HG03439 (cell line): ENCODE results near the gene PGM5.
A peak's percentile ranks its signal among the peaks of the same experiment; 100 is the strongest.

Experiments
- ATAC-seq: cut with Tn5 transposase; IDR thresholded peaks from one replicate; pipeline ENCODE4 v1.9.1; 2021; ENCODE audit warnings: mild to moderate bottlenecking, moderate library complexity; ENCODE audit not compliant: unreplicated experiment

PGM5 gene

GRCh38 chr9:68532131-68532530 lies 175.7 kb downstream of the PGM5 start:
- no peak for ATAC-seq

GRCh38 chr9:68533678-68534077 lies 177.3 kb downstream of the PGM5 start:
- ATAC-seq = no peak

- no peak for ATAC-seq
Measured at GRCh38 chr9:68536876-68537615, 180.6 kb downstream of the PGM5 start.

GRCh38 chr9:68537616-68537880 lies 181.1 kb downstream of the PGM5 start:
- ATAC-seq = no peak

- no peak for ATAC-seq
Measured at GRCh38 chr9:68538200-68538599, 181.8 kb downstream of the PGM5 start.

GRCh38 chr9:68540712-68541535 lies 184.5 kb downstream of the PGM5 start, which contains the start of gene TMEM252:
TSS of gene TMEM252 (minus strand) at chr9:68540883. CDS start at chr9:68540814, 69 bp downstream.
- no peak for ATAC-seq

- no peak for ATAC-seq
Measured at GRCh38 chr9:68541568-68541967, 185.2 kb downstream of the PGM5 start.

- ATAC-seq = peak; percentile 50
Measured at GRCh38 chr9:68545033-68545705, 188.8 kb downstream of the PGM5 start.

- peak; percentile 78 for ATAC-seq
Measured at GRCh38 chr9:68546596-68547390, 190.4 kb downstream of the PGM5 start.

GRCh38 chr9:68547417-68547816 lies 191.0 kb downstream of the PGM5 start:
- ATAC-seq = no peak

- no peak for ATAC-seq
Measured at GRCh38 chr9:68548241-68548640, 191.8 kb downstream of the PGM5 start.

- no peak for ATAC-seq
Measured at GRCh38 chr9:68551191-68551590, 194.8 kb downstream of the PGM5 start.

- no peak for ATAC-seq
Measured at GRCh38 chr9:68552700-68553476, 196.5 kb downstream of the PGM5 start.

- ATAC-seq = no peak
Measured at GRCh38 chr9:68555437-68556150, 199.2 kb downstream of the PGM5 start.

- ATAC-seq = no peak
Measured at GRCh38 chr9:68558545-68558944, 202.1 kb downstream of the PGM5 start.

- no peak for ATAC-seq
Measured at GRCh38 chr9:68560071-68560844, 203.8 kb downstream of the PGM5 start.

GRCh38 chr9:68562461-68562860 lies 206.1 kb downstream of the PGM5 start:
- ATAC-seq = no peak

GRCh38 chr9:68567565-68567964 lies 211.2 kb downstream of the PGM5 start:
- no peak for ATAC-seq

GRCh38 chr9:68574150-68574549 lies 217.7 kb downstream of the PGM5 start:
- ATAC-seq = no peak
